Fibroblast of pulmonary artery (primary cell): ENCODE results near the gene TRABD.

Experiments used
- DNase-seq: peaks from one replicate; pipeline ENCODE4 v3.0.0-alpha.2; 2010; ENCODE audit warnings: low read depth
- H3K4me3 ChIP-seq: replicated peaks from 2 replicates; pipeline ENCODE4 v1.5.1; 2011; ENCODE audit warnings: low read depth, mild to moderate bottlenecking, control low read depth, low read length, moderate library complexity
- TF ChIP-seq, protein P1 (sequence below): IDR thresholded peaks from 2 replicates; pipeline ENCODE4 v1.5.1; 2011; ENCODE audit warnings: mild to moderate bottlenecking, control low read depth, low read length, inconsistent platforms; ENCODE audit errors: missing control alignments

The TRABD gene

DNA sequence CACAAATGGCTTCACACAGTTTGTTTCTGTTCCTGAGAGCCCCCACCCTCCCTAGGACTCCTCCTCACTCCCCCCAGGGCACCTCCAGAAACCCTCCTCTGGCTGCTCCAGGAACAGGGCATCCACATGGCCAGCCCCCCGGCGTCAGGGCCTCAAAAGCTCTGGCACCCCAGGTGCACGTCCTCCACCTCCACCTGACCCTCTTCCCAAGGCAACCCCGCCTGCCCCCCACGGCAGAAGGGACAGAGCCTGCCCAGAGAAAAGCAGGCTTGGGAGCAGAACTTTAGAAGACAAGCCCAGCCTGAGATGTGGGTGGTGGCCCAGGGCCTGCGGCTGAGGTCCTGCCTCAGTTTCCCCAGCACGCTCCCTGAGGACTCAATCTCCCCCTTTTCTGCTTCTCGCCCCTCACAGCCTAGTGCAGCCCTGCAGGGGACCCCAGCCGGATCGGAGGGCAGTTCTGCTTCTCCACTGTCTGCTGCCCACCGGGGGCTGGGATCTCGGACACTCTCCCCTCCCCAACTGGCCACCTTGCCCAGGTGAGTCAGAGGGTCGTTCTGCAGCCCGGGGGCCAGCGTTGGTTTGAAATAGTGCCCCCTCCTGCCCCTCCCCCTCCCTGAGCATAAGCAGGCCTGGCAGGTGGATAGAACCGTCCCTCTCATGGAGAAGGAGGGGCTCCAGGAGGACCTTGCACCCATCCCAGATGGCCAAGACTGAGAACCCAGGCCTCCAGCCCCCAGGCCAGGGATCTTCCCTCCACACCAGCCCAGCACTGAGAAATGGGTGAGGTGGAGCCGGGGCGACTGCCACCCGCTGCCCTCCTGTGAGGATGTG, 2.4 kb upstream of the TRABD start:
- no peak overlapping the region for H3K4me3 ChIP-seq
- TF ChIP-seq, protein P1, sequence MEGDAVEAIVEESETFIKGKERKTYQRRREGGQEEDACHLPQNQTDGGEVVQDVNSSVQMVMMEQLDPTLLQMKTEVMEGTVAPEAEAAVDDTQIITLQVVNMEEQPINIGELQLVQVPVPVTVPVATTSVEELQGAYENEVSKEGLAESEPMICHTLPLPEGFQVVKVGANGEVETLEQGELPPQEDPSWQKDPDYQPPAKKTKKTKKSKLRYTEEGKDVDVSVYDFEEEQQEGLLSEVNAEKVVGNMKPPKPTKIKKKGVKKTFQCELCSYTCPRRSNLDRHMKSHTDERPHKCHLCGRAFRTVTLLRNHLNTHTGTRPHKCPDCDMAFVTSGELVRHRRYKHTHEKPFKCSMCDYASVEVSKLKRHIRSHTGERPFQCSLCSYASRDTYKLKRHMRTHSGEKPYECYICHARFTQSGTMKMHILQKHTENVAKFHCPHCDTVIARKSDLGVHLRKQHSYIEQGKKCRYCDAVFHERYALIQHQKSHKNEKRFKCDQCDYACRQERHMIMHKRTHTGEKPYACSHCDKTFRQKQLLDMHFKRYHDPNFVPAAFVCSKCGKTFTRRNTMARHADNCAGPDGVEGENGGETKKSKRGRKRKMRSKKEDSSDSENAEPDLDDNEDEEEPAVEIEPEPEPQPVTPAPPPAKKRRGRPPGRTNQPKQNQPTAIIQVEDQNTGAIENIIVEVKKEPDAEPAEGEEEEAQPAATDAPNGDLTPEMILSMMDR = no peak

DNA sequence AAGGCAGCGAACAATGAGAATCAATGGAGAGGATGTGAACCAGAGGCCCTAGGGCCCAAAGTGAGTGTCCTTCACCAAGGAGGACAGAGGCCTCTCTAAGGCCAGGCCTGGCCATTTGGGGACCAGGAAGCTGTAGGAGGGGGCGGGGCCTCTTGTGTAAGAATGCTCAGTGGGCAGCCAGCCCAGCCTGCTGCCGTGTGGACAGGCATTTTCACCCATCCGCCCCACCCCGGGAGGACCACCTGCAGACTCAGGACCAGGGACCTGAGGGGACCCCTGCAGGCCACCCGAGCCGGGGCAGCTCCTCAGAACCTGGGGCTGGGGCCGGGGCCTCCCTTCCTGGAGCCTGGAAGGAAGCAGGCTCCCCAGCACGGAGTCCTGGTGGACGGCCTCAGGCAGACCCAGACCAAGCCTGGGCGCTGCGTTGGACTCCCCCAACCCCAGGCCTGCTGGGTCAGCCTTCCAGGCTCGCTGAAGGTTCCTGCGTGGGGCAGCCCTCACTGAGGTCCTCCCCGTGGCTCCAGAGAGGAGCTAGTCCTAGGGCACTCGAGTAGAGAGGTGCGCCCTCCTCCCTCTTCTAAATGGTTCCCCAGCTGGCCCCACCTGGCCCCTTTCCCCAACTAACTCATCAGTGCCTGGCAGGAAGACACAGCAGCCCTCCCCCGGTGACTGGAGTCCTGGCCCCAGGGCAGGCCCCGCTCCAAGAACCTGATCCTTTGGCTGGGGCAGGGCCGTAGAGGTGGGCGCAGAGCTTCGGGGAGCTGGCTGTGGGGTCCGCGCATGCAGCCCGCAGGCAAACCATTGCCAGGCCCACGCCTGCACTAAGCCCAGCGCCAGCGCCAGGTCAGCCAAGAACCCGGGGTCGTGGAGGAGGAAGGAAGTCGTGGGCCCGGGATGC, 1.5 kb upstream of the TRABD start:
- TF ChIP-seq, protein P1 = no peak
- peak; percentile 67 for DNase-seq
- peak overlapping the region; percentile 3 for H3K4me3 ChIP-seq

More for the DNA sequence above, 2.4 kb upstream of the TRABD start:
- DNase-seq = no peak

DNA sequence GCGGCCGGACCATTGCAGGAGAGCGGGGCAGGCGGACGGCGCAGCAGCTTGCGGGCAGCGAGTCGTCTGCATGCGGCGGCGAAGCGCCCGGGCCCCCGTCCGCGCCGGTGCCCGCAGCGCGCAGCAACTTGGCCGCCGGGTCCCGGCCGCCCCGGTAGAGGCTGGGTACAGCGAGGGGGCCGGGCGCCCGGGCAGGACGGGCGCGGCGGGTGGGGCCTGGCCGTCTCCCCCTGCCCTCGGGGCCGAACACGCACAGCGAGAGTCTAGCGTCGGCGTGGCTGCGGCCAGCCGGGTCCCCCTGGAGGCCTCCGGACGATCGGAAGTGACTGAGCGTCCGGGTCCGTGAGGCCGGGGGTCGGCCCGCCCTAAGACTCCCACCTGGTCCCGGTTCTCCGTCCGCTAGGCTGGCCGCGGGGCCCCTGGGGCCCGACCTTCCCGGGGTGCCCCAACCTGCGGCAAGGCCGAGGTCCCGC, 775 bp upstream of the TRABD start:
- TF ChIP-seq, protein P1 = no peak

DNA sequence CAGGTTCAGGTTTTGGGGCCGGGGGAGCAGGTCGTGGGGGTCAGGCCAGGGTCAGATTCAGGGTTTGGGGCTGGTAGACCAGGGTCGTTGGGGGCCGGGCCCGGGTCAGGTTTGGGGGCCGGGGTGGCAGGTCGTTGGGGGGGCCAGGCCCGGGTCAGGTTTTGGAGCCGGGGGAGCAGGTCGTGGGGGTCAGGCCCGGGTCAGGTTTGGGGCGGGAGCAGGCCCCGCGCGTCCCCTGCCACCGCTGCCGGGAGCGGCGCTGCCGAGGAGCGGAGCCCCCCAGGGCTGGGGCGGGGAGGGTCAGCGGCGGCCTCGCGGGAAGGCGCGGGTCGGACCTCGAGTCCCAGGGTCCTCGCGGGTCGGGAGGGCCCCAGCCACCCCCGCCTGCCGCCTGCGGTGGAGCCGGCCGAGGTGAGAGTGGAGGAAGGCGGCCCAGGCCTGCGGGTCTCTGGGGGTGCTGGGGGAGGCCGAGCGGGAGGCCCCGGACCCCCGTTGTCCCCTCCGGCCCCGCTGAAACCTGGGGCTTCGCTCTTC, 535 bp downstream of the TRABD start:
- TF ChIP-seq, protein P1 = no peak
- no peak for DNase-seq
- H3K4me3 ChIP-seq = peak overlapping the region; percentile 69

More for the DNA sequence above, 775 bp upstream of the TRABD start:
- DNase-seq = no peak
- peak overlapping the region; percentile 56 for H3K4me3 ChIP-seq

DNA sequence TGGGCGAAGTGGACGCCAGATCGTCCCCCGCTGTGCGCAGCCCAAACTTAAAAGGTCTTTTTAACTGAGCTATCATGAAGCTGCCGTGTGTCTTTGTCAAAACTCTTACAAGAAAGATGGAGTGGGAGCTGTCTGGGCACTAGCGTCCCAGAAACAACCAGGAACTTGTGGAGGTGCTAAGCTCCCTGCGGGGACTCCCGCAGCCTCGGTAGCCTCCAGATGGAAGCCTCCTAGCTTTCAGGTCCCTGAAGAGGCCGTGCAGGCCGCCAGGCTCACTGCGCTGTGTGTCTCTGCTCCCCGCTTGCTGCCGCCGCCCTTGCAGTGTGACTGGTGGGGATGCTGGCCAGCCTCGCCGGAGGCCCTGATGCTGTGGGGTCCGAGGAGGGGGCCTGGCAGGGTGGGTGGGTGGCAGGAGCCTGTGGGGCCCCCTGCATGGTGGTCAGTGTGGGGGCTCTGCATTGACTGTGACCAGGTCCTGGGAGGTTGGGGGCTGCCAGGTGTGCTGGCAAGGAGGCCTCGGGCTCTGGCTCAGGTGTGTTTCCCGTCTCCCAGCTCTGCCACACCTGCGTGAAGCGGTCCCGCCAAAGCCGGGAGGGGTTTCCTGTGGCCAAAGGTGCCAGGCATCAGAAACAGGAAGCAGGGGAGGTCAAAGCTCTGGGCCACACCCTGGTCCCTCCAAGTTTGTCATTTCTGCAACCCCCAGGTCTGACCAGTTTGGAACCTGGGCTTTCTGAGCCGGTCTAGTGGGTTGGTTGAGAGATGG, 1.2 kb downstream of the TRABD start:
- DNase-seq = peak; percentile 37
- peak overlapping the region; percentile 69 for H3K4me3 ChIP-seq
- TF ChIP-seq, protein P1 = no peak

DNA sequence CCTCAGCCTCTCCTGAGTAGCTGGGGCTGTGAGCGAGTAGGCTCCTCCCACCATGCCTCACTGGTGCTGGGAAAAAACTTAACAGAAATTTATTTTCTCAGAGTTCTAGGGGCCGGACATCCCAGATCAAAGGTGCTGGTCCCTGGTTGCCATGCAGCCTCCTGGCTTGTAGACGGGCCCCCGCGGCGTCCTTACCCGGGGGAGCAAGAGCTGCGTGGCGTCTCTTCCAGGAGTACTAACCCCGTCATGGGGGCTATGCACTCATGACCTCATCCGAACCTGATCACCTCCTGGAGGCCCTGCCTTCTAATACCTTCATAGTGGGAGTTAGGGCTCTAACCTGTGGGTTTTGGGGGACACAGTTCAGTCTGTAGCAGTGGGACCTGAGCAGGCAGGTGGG, 2.6 kb downstream of the TRABD start:
- H3K4me3 ChIP-seq = no peak overlapping the region
- DNase-seq = no peak
- TF ChIP-seq, protein P1 = no peak
